Naive thymus-derived CD4-positive, alpha-beta T cell (primary cell): Measurements from ENCODE around the gene CYB5RL. TPM values are rescaled to one million over a fixed set of nuclear protein-coding genes. Genes with fewer than 3 reads are reported as not detected.
A peak's percentile ranks its signal among the peaks of the same experiment; 100 is the strongest.

Experiments used
- ATAC-seq: fragments of 150-1000 bp; cut with Tn5 transposase; 2 replicates; pipeline ENCODE4 v1.10.0; 2021; ENCODE audit warnings: mild to moderate bottlenecking, moderate library complexity
- CTCF ChIA-PET: fragments of 350-600 bp; sonication (Branson Sonifier 250); formaldehyde crosslinking; loops from one replicate; lab custom pipeline; 2021; ENCODE audit warnings: antibody characterized with exemption; lab: Charles Lee
- POLR2A ChIA-PET: fragments of 350-600 bp; sonication (Branson Sonifier 250); formaldehyde crosslinking; loops from one replicate; lab custom pipeline; 2021; ENCODE audit warnings: antibody characterized with exemption, inconsistent platforms; lab: Charles Lee
- DNase-seq, 9 donors: peaks; one replicate each; pipeline versions ENCODE4 v3.0.0 to v3.0.0-alpha.2; 2020 to 2022; ENCODE audit warnings: mixed read lengths in 1 of 9
- H3K27ac ChIP-seq: one replicate; pipeline ENCODE4 v1.7.0; 2013; ENCODE audit warnings: mild to moderate bottlenecking, low read depth, low read length, moderate library complexity
- H3K27me3 ChIP-seq, 2 donors: one replicate each; pipeline ENCODE4 v1.7.0; 2013; ENCODE audit warnings: low read length in 2 of 2, mild to moderate bottlenecking in 2 of 2, moderate library complexity in 2 of 2; ENCODE audit not compliant: control insufficient read depth in 2 of 2, insufficient read depth in 2 of 2
- H3K36me3 ChIP-seq, 3 experiments: 1 replicate in 2 of 3; 2 replicates in 1 of 3; pipeline ENCODE4 v1.7.0; 2013; ENCODE audit warnings: low read length in 3 of 3, mild to moderate bottlenecking in 3 of 3, moderate library complexity in 1 of 3; ENCODE audit not compliant: insufficient read depth in 3 of 3, control insufficient read depth in 2 of 3
- H3K4me1 ChIP-seq, 2 donors: one replicate each; pipeline ENCODE4 v1.7.0; 2013; ENCODE audit warnings: low read length in 2 of 2, mild to moderate bottlenecking in 2 of 2, moderate library complexity in 1 of 2; ENCODE audit not compliant: control insufficient read depth in 2 of 2, insufficient read depth in 2 of 2
- H3K4me3 ChIP-seq: 2 replicates; pipeline ENCODE4 v1.7.0; 2013; ENCODE audit warnings: mild to moderate bottlenecking, low read length
- H3K9me3 ChIP-seq, 3 experiments: 1 replicate in 2 of 3; 2 replicates in 1 of 3; pipeline ENCODE4 v1.7.0; 2013; ENCODE audit warnings: low read length in 3 of 3; ENCODE audit not compliant: control insufficient read depth in 2 of 3
- H3K27ac Mint-ChIP-seq, 9 donors: one replicate each; pipeline ENCODE4 v1.8.0; 2020 to 2022; ENCODE audit warnings: mixed read lengths in 9 of 9, mild to moderate bottlenecking in 8 of 9, moderate library complexity in 5 of 9, inconsistent platforms in 2 of 9
- H3K27me3 Mint-ChIP-seq, 5 donors: one replicate each; pipeline ENCODE4 v1.8.0; 2021 to 2022; ENCODE audit warnings: mixed read lengths in 5 of 5, mild to moderate bottlenecking in 1 of 5
- H3K36me3 Mint-ChIP-seq, 5 donors: one replicate each; pipeline ENCODE4 v1.8.0; 2020 to 2022; ENCODE audit warnings: mixed read lengths in 5 of 5, mild to moderate bottlenecking in 3 of 5, inconsistent platforms in 1 of 5
- H3K4me1 Mint-ChIP-seq, 7 donors: one replicate each; pipeline ENCODE4 v1.8.0; 2020 to 2022; ENCODE audit warnings: mixed read lengths in 7 of 7, mild to moderate bottlenecking in 3 of 7, inconsistent platforms in 1 of 7
- H3K4me3 Mint-ChIP-seq, 10 donors: one replicate each; pipeline ENCODE4 v1.8.0; 2020 to 2022; ENCODE audit warnings: mild to moderate bottlenecking in 10 of 10, mixed read lengths in 10 of 10, moderate library complexity in 6 of 10, inconsistent platforms in 2 of 10
- H3K9me3 Mint-ChIP-seq, 11 donors: one replicate each; pipeline ENCODE4 v1.8.0; 2020 to 2022; ENCODE audit warnings: mixed read lengths in 11 of 11, mild to moderate bottlenecking in 4 of 11, inconsistent platforms in 1 of 11, moderate library complexity in 1 of 11
- intact Hi-C, 2 donors: fragments of 100-400 bp; cut with micrococcal nuclease; formaldehyde crosslinking; loops; one replicate each; pipeline ENCODE4 v1.15.1; 2023
- polyA plus RNA-seq, 2 donors: library from polyadenylated mRNA; unstranded; fragments of 300-500 nt; fragmentation: Illumina TruSeq; gene quantifications; one replicate each; pipeline ENCODE4 v1.2.3, GENCODE V29; 2021
- total RNA-seq, 6 experiments: library from RNA in 5 of 6; stranded (reverse) in 5 of 6; gene quantifications; 1 replicate in 5 of 6; 2 replicates in 1 of 6; pipeline ENCODE4 v1.2.3 and lab custom pipeline; 2021 to 2026

CYB5RL gene
- total and polyA plus RNA-seq, 7 experiments from 2014 or later, result 3.4 to 13.5 (median 7.0) TPM

DNA sequence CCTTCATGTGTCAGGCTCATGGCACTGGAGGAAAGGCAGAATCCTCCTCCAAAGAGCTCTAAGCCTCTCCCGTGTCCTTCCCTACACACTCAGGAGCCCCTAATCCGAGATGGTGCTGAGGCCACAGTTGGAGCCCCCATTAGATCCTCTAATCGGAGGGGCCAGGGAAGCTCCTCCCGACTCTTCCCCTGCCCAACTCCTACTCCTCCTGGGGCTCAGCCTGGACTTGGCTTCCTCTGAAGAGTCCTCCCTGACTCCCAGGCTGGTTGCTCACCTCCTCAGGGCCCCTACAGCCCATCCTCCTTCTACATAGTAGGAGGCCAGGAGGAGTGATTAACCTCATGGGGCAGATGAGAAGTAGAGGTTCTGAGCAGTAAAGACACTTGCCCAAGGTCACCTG lies 25.7 kb downstream of the CYB5RL start:
- peaks cover 0 to 29% (median 0%) of the 10 kb centered on the region in 3 experiments for H3K36me3 ChIP-seq
- no peak overlapping the region for H3K4me3 ChIP-seq
- ChIA-PET CTCF (interaction anchor here (0.6 kb wide), 1 partner anchor 260 kb away, joined by 4 read pairs; no protein-coding TSS in a partner anchor), POLR2A (no interaction called here)
- intact Hi-C loops, result no loop called here
- peaks cover 0 to 17% (median 2%) of the 10 kb centered on the region in 5 donors for H3K36me3 Mint-ChIP-seq
- peaks cover 0 to 7% of the 10 kb centered on the region in 2 donors for H3K4me1 ChIP-seq
- H3K4me1 Mint-ChIP-seq, result peaks cover 1 to 19% (median 16%) of the 10 kb centered on the region in 7 donors
- H3K9me3 Mint-ChIP-seq, result no peaks in the 10 kb centered on the region
- H3K27ac ChIP-seq, result no peak overlapping the region
- H3K27me3 Mint-ChIP-seq, result no peaks in the 10 kb centered on the region
- no peak overlapping the region for H3K4me3 Mint-ChIP-seq
- DNase-seq (no peak), ATAC-seq (no peak)
- H3K27ac Mint-ChIP-seq, result no peak overlapping the region
- no peaks in the 10 kb centered on the region for H3K27me3 ChIP-seq
- no peaks in the 10 kb centered on the region for H3K9me3 ChIP-seq

DNA sequence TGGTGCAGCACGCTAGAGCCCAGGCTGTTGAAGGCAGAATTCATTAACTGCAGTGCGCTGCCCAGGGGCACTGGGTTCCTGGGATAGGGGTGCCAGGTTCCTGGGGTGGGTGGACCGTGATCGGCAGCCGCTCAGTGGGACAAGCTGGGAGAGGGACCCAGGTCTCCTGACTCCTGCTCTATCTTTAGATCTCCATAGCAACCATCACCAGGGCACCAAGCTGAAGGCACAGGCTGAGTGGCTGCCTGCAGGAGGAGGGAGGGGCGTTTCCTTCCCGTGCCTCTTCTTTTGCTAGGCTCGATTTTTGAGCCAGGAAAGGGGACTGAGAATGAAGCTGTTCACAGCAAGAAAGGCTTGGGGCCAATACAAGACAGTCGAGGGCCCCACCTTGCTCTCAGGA lies 26.1 kb downstream of the CYB5RL start:
- Mint-ChIP-seq H3K9me3 (no peaks in the 10 kb centered on the region), H3K4me1 (peaks cover 1 to 19% (median 16%) of the 10 kb centered on the region in 7 donors), H3K4me3 (no peak overlapping the region), H3K36me3 (peaks cover 0 to 12% (median 2%) of the 10 kb centered on the region in 5 donors), H3K27me3 (no peaks in the 10 kb centered on the region), H3K27ac (no peak overlapping the region)
- ATAC-seq (no peak), DNase-seq (no peak)
- H3K27me3 ChIP-seq, result no peaks in the 10 kb centered on the region
- peaks cover 0 to 7% of the 10 kb centered on the region in 2 donors for H3K4me1 ChIP-seq
- H3K27ac ChIP-seq, result no peak overlapping the region
- H3K36me3 ChIP-seq, result peaks cover 0 to 25% (median 0%) of the 10 kb centered on the region in 3 experiments
- H3K9me3 ChIP-seq, result no peaks in the 10 kb centered on the region
- POLR2A ChIA-PET, result interaction anchor here (0.7 kb wide), 1 partner anchor 30 kb away, joined by 3 read pairs; no protein-coding TSS in a partner anchor
- intact Hi-C loops, result no loop called here
- no peak overlapping the region for H3K4me3 ChIP-seq
- CTCF ChIA-PET, result interaction anchor here (0.6 kb wide), 1 partner anchor 260 kb away, joined by 4 read pairs; no protein-coding TSS in a partner anchor

DNA sequence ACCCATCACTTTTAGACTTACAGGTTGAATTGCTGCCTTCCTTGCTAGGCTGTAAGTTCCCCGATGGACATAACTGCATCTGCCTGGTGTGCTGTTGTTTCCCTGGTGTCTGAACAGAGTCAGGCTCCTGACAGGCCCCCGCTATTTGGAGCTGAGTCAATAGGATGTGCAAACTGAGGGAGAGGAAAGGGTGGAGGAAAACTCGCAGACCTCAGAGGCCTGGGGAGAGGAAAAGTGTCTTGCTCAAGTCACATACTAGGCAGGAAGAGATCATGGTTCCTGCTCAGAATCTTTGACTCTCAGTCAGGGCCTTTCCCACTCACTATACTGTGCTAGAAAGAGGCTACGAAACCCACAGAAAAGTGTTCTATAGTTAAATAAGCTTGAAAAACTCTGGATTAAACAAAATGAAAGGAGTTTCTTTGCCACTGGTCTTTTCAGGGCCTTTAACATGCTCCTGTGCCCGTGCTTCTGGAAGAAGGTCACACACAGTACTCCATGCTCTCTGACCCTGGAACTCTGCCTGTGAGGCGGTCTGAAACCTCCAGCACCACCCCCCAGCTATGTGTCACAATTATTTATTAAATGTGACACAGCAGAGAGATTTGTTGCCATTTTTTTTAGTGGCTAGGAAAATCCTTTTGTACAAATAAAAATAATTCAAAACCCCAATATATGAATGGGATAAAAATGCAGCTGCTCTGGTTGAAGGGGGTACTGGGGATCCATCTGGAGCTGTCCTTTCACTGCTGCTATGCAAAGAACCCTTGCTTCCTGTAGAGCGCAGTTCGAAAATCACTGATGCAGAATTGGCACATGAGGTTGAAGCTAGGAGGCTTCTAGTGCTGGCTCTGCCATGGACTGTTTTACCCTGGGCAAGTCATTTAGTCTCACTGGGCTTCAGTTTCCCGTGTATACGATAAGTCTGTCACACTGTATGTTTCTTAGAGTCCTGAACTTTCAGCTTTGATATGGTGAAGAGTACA lies 26.9 kb downstream of the CYB5RL start:
- no peak overlapping the region for H3K4me3 ChIP-seq
- H3K36me3 ChIP-seq, result peaks cover 0 to 17% (median 0%) of the 10 kb centered on the region in 3 experiments
- Mint-ChIP-seq H3K27ac (peak overlapping the region in 3 of 9 donors; percentile 8 to 83 (median 65)), H3K36me3 (peaks cover 0 to 6% (median 0%) of the 10 kb centered on the region in 5 donors), H3K27me3 (no peaks in the 10 kb centered on the region), H3K9me3 (no peaks in the 10 kb centered on the region), H3K4me3 (no peak overlapping the region), H3K4me1 (peaks cover 1 to 19% (median 16%) of the 10 kb centered on the region in 7 donors)
- no peak overlapping the region for H3K27ac ChIP-seq
- no peaks in the 10 kb centered on the region for H3K9me3 ChIP-seq
- ChIA-PET CTCF (interaction anchor here (0.7 kb wide), 1 partner anchor 9 kb away, joined by 3 read pairs; no protein-coding TSS in a partner anchor), POLR2A (interaction anchor here (0.7 kb wide), 1 partner anchor 29 kb away, joined by 3 read pairs; no protein-coding TSS in a partner anchor)
- ATAC-seq (no peak), DNase-seq (no peak)
- intact Hi-C loops, result no loop called here
- H3K4me1 ChIP-seq, result peaks cover 0 to 7% of the 10 kb centered on the region in 2 donors
- no peaks in the 10 kb centered on the region for H3K27me3 ChIP-seq

DNA sequence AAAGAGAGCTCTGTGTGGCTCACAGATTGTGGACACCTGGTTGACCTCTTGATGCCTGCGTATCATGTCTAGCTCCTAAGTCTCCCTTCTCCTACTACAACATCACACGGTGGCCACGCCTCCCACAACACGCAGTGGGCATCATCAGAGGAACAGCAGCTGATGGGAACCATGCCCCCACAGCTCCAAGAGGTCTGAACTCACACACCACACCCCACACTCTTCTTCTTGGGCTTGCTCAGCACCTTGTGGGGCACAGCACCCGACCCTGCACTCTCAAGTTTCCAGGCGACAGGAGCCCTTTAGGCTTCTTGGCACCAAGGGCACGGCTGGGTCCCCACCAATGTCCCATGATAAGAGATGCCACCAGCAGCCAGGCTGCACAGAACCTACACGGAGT lies 28.2 kb downstream of the CYB5RL start:
- Histone ChIP-seq H3K4me3 (no peak overlapping the region), H3K36me3 (peaks cover 0 to 17% (median 0%) of the 10 kb centered on the region in 3 experiments), H3K9me3 (no peaks in the 10 kb centered on the region), H3K27me3 (no peaks in the 10 kb centered on the region), H3K4me1 (peaks cover 0 to 7% of the 10 kb centered on the region in 2 donors), H3K27ac (no peak overlapping the region)
- Mint-ChIP-seq H3K27me3 (no peaks in the 10 kb centered on the region), H3K4me1 (peaks cover 1 to 19% (median 16%) of the 10 kb centered on the region in 7 donors), H3K27ac (peak overlapping the region in 1 of 9 donors; percentile 70), H3K4me3 (peak overlapping the region in 1 of 10 donors; percentile 71), H3K36me3 (peaks cover 0 to 6% (median 0%) of the 10 kb centered on the region in 5 donors), H3K9me3 (no peaks in the 10 kb centered on the region)
- intact Hi-C loops, result no loop called here
- ChIA-PET POLR2A (no interaction called here), CTCF (no interaction called here)
- DNase-seq, result no peak
- ATAC-seq, result no peak

DNA sequence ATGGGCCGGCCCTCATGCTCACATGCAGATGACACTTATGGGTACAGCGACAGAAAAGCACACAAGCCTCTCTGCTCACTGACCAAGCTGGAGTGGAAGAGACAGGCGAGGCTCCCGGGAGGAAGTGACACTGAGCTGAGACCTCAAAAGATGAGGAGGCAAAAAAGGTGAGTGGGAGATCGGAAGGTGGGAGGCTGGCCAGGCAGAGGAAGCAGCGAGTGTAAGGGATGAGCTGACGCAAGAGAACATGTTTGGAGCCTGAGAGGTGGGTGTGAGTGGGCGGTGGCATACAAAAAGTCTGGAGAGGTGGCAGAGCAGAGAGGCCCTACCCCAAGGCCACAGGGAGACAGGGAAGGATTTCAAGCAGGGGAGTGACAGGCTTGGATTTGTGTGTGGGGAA lies 28.8 kb downstream of the CYB5RL start:
- peak overlapping the region in 8 of 9 donors; percentile 1 to 82 (median 70) for H3K27ac Mint-ChIP-seq
- peak overlapping the region in 4 of 10 donors; percentile 25 to 71 (median 32) for H3K4me3 Mint-ChIP-seq
- POLR2A ChIA-PET, result no interaction called here
- CTCF ChIA-PET, result no interaction called here
- Histone ChIP-seq H3K27me3 (no peaks in the 10 kb centered on the region), H3K9me3 (no peaks in the 10 kb centered on the region), H3K27ac (no peak overlapping the region), H3K4me1 (peaks cover 0 to 7% of the 10 kb centered on the region in 2 donors), H3K36me3 (peaks cover 0 to 17% (median 0%) of the 10 kb centered on the region in 3 experiments), H3K4me3 (no peak overlapping the region)
- ATAC-seq (no peak), DNase-seq (no peak)
- H3K36me3 Mint-ChIP-seq, result peaks cover 0 to 10% (median 0%) of the 10 kb centered on the region in 5 donors
- H3K4me1 Mint-ChIP-seq, result peaks cover 1 to 19% (median 16%) of the 10 kb centered on the region in 7 donors
- H3K27me3 Mint-ChIP-seq, result no peaks in the 10 kb centered on the region
- H3K9me3 Mint-ChIP-seq, result no peaks in the 10 kb centered on the region
- intact Hi-C loops, result no loop called here

DNA sequence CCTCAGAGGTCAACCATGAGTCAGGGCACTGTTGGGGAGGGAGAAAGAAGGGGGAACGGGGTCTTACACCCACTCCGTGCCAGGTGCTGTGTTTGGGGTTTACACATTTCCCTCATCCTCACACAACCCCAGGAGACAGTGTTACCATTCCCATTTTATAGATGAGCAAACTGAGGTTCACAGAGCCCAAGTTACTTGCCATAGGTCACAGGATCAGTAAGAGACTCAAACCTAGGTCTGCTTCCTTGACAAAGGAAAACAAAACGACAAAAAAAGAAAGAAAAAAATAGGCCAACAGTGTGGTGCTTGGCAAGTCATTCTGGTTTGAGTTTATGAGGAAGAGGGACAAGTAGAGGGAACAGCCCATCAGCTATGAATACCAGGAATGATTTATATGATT lies 30.8 kb downstream of the CYB5RL start:
- H3K27ac ChIP-seq, result no peak overlapping the region
- Mint-ChIP-seq H3K36me3 (peaks cover 0 to 13% (median 0%) of the 10 kb centered on the region in 5 donors), H3K4me1 (peaks cover 1 to 19% (median 16%) of the 10 kb centered on the region in 7 donors), H3K4me3 (no peak overlapping the region), H3K27ac (peak overlapping the region in 5 of 9 donors; percentile 5 to 69 (median 59)), H3K9me3 (no peaks in the 10 kb centered on the region), H3K27me3 (no peaks in the 10 kb centered on the region)
- ChIA-PET CTCF (no interaction called here), POLR2A (interaction anchor here (0.6 kb wide), 1 partner anchor 225 kb away, joined by 3 read pairs; no protein-coding TSS in a partner anchor)
- peaks cover 0 to 7% of the 10 kb centered on the region in 2 donors for H3K4me1 ChIP-seq
- no peaks in the 10 kb centered on the region for H3K27me3 ChIP-seq
- H3K4me3 ChIP-seq, result no peak overlapping the region
- no peak for DNase-seq
- intact Hi-C loops, result no loop called here
- ATAC-seq, result no peak
- no peaks in the 10 kb centered on the region for H3K9me3 ChIP-seq
- H3K36me3 ChIP-seq, result peaks cover 0 to 6% (median 0%) of the 10 kb centered on the region in 3 experiments
